HG03097 (cell line): Measurements from ENCODE around the gene PPP1R14C.

Experiments
- ATAC-seq: cut with Tn5 transposase; IDR thresholded peaks from one replicate; pipeline ENCODE4 v1.9.1; 2021; ENCODE audit not compliant: unreplicated experiment, low FRiP score

Gene PPP1R14C

GRCh38 chr6:150267686-150268561 is 125.1 kb downstream of the PPP1R14C start:
- ATAC-seq, result no peak

- no peak for ATAC-seq
These were observed 126.4 kb downstream of the PPP1R14C start for GRCh38 chr6:150269130-150269856.

- ATAC-seq, result no peak
These were observed 127.0 kb downstream of the PPP1R14C start for GRCh38 chr6:150269857-150270223.

DNA sequence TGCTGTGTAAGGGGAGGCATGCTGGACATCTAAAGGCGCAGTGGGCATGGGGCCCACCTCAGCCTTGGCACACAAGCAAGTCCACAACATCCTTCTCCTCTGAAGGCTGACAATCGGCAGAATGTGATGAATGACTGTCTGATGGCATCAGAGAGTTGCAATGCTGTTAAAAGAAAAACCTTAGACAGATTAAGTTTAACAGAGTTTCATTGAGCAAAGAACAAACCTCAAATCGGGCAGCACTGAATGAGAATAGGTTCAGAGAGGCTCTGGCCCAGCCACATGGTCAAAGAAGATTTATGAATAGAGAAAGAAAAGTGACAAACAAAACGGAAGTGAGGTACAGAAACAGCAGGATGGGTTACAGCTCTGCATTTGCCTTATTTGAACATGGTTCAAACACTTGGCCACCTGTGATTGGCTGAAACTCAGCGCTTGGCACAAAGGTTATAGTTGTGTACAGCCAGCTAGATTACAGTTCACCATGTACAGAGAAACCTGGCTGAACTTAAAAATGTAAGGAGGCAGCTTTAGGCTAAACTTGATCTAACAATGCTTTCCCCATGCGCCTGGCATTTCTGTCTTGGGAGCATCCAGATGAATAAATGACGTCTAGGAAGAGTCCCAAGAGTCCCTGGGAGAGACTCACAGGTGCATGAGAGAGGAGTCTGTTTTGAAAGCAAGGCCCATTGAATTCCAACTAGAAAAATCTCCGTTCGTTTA is 127.6 kb downstream of the PPP1R14C start:
- ATAC-seq, result no peak

GRCh38 chr6:150271172-150271500 is 128.3 kb downstream of the PPP1R14C start:
- no peak for ATAC-seq

DNA sequence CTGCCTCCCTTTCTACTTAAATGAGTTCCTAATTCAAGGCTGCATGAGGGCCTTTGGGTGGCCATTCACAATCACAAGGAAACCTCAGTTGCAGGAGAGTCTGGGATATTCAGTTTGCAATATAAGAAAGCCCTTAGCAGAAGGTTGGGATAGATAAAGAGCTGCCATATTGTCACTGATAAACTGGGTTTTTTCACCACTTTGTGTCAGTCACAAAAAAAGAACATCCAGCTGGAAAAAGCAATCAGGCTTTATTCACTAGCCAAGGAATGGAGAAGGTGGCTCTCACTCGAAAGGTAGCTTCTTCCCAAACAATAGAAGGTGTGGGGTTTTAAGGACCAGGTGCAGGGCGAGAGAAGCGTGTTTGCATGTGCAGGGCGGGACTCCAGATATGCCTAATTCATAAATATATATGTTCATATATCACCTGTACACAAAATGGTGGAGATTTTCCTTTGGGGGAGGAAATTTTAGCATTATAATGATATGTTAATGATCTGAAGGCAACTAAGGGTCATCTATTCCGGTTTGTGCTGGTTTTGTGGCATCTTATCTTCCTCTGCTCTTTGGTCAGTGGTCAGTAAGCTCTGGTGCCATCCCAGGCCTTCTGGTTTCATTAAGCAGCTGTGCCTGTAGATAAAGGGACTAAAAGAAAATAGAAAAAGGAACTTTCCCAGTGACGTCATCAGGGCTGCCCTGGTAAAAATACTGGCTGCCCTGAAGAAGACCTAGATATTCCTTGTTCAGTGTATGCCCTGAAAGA is 128.8 kb downstream of the PPP1R14C start:
- ATAC-seq, result no peak

GRCh38 chr6:150272264-150272975 is 129.6 kb downstream of the PPP1R14C start:
- no peak for ATAC-seq

- no peak for ATAC-seq
These were observed 130.1 kb downstream of the PPP1R14C start for GRCh38 chr6:150272976-150273315.

DNA sequence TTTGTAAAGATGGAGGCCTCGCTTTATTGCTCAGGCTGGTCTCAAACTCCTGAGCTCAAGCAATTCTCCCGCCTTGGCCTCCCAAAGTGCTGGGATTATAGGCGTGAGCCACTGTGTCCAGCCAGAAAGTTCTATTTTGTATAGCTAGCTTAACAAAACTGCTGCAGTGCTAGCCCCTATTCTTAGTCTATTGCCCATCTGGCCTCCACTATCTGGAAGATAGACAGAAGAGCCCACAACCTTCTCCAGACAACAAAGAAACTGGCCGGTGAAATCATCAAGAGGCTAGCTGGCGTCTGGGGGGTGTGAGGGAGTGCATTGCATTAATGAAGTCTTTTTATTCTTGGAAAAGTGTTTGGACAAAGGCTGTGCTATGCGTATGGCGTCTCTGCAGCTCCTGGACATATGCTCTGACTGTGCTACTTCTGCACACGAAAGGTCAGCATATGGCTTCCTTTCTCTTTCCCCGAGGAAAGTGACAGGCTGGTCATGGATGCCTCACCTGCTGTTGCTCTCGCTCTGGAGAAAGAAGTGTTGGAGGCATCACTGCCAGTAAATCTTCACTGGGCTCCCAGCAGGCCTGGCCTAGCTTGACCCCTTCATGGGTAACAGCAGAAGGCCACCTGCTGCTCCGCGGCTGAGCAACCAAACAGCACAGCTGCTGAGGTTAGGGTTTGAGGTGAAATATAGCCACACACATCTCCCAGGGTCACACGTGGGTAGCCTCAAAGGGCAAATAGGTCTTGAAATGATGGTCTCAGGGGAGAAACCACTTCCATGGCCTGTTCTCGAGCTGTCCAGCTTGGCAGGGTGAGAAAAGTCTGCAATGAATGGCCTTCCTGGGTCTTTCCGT is 130.8 kb downstream of the PPP1R14C start:
- ATAC-seq, result no peak

DNA sequence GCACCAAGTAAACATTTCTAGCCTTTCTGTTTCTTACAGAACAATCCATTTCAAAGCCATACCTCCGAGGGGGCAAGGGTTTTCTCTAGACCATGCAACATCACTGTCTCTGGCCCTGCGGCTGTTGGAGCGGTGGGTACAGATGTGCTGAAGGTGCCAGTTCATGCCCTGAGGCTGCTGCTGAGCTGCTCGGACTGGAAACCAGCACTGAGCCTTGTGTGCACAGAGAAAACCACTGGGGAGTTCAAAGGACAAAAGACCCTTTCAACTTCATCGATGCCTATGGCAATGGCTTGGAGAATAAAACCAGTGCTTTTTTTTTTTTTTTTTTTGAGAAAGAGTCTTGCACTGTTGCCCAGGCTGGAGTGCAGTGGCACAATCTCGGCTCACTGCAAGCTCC is 132.6 kb downstream of the PPP1R14C start:
- no peak for ATAC-seq

- no peak for ATAC-seq
These were observed 133.5 kb downstream of the PPP1R14C start for GRCh38 chr6:150276168-150276936.

- no peak for ATAC-seq
These were observed 134.3 kb downstream of the PPP1R14C start for GRCh38 chr6:150276937-150277742.

GRCh38 chr6:150279533-150279932 is 136.7 kb downstream of the PPP1R14C start:
- ATAC-seq, result no peak

DNA sequence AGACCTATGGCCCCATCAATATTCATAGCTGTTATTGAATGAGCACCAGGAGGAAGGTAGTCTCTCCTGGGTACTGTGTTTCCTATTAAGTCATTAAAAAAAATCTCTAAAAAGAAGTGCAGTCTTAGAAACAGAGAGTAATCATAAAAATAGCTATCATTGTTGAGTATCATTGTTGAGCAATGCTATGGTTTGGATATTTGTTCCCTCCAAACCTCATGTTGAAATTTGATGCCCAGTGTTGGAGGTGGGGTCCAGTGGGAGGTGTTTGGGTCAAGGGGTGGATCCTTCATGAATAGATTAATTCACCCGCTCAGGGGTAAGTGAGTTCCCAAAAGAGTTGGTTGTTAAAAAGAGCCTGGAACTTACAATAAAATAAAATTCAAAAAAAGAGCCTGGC is 137.9 kb downstream of the PPP1R14C start:
- no peak for ATAC-seq

- no peak for ATAC-seq
These were observed 138.9 kb downstream of the PPP1R14C start for GRCh38 chr6:150281767-150282166.

GRCh38 chr6:150282806-150283205 is 140.0 kb downstream of the PPP1R14C start:
- no peak for ATAC-seq

- no peak for ATAC-seq
These were observed 143.6 kb downstream of the PPP1R14C start for GRCh38 chr6:150286460-150286859.

- ATAC-seq, result no peak
These were observed 144.1 kb downstream of the PPP1R14C start for GRCh38 chr6:150286912-150287311.
